HL-60 (cell line): ENCODE results near the gene WAC.

Experiments used
- POLR2AphosphoS5 ChIP-seq: IDR thresholded peaks from 2 replicates; pipeline ENCODE4 v1.6.1; 2012; ENCODE audit warnings: low read depth
- REST ChIP-seq: IDR thresholded peaks from 2 replicates; pipeline ENCODE4 v1.6.1; 2012; ENCODE audit warnings: low read depth; ENCODE audit not compliant: insufficient replicate concordance
- TF ChIP-seq, protein P1 (sequence below): IDR thresholded peaks from one replicate; pipeline ENCODE4 v1.5.1; 2011; ENCODE audit warnings: low read length, control low read depth, inconsistent platforms; ENCODE audit not compliant: insufficient read depth

GRCh38 chr10:28628184-28628893, 95.4 kb downstream of the WAC start:
- TF ChIP-seq POLR2AphosphoS5 (no peak), REST (no peak)
- TF ChIP-seq, protein P1, sequence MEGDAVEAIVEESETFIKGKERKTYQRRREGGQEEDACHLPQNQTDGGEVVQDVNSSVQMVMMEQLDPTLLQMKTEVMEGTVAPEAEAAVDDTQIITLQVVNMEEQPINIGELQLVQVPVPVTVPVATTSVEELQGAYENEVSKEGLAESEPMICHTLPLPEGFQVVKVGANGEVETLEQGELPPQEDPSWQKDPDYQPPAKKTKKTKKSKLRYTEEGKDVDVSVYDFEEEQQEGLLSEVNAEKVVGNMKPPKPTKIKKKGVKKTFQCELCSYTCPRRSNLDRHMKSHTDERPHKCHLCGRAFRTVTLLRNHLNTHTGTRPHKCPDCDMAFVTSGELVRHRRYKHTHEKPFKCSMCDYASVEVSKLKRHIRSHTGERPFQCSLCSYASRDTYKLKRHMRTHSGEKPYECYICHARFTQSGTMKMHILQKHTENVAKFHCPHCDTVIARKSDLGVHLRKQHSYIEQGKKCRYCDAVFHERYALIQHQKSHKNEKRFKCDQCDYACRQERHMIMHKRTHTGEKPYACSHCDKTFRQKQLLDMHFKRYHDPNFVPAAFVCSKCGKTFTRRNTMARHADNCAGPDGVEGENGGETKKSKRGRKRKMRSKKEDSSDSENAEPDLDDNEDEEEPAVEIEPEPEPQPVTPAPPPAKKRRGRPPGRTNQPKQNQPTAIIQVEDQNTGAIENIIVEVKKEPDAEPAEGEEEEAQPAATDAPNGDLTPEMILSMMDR, result peak; percentile 47
